HEK293T (cell line): ENCODE data around the gene ARHGAP42.

Source experiments
- BHLHE40 ChIP-seq: fragments of 450-650 bp; IDR thresholded peaks from 2 replicates; pipeline ENCODE4 v1.6.1; 2016; ENCODE audit warnings: mild to moderate bottlenecking, moderate library complexity, borderline replicate concordance
- ELF4 ChIP-seq: fragments of 450-650 bp; IDR thresholded peaks from 2 replicates; pipeline ENCODE4 v1.6.1; 2017; ENCODE audit warnings: antibody characterized with exemption
- FOXM1 ChIP-seq: fragments of 450-650 bp; IDR thresholded peaks from 2 replicates; pipeline ENCODE4 v1.6.1; 2017; ENCODE audit warnings: mild to moderate bottlenecking, borderline replicate concordance
- HDGF ChIP-seq: fragments of 450-650 bp; IDR thresholded peaks from 2 replicates; pipeline ENCODE4 v1.6.1; 2017; ENCODE audit warnings: antibody characterized with exemption, borderline replicate concordance
- NFRKB ChIP-seq: fragments of 450-650 bp; IDR thresholded peaks from 2 replicates; pipeline ENCODE4 v1.6.1; 2016; ENCODE audit warnings: mild to moderate bottlenecking, moderate library complexity
- SP1 ChIP-seq: fragments of 450-650 bp; IDR thresholded peaks from 2 replicates; pipeline ENCODE4 v1.6.1; 2017
- ZNF384 ChIP-seq: fragments of 450-650 bp; IDR thresholded peaks from 2 replicates; pipeline ENCODE4 v1.6.1; 2016

DNA sequence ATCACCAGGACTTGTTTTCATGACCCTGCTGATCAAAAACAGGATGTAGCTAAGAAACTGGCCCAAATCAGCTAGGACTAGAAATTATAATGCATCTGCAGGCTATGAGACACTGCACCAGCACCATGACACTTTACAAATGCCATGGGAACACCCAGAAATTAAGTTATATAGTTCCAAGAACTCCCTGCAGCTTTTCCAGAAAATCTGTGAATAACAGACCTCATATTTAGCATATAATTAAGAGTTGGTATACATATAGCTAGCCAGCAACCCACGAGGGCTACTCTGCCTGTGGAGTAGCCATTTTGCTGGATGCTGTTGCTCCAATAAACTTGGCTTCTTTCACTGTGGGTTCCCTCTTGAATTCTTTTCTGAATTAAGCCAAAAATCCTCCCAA lies 341.6 kb downstream of the ARHGAP42 start:
- TF ChIP-seq NFRKB (no peak), ZNF384 (no peak), ELF4 (no peak), BHLHE40 (no peak), SP1 (no peak), FOXM1 (no peak), HDGF (no peak)
